Peyer's patch (tissue), 4 donors: ENCODE results near the gene OR1F1. TPM values are rescaled to one million over a fixed set of nuclear protein-coding genes. Genes with fewer than 3 reads are reported as not detected.
"Not testable (repeated sequence)": the region's sequence is repeated elsewhere in the genome, so short reads cannot be mapped to it uniquely, and the experiment has no call there.

ENCODE experiments used
- DNase-seq, 3 donors: peaks; one replicate each; pipeline ENCODE4 v3.0.0-alpha.2; 2017 to 2019
- H3K27ac ChIP-seq, 4 donors: fragments of 200-600 bp; sonication (generic); one replicate each; pipeline ENCODE4 v1.5.1; 2016 to 2019
- H3K27me3 ChIP-seq, 2 donors: fragments of 200-600 bp; sonication (generic); one replicate each; pipeline ENCODE4 v1.5.1; 2019
- H3K36me3 ChIP-seq, 3 donors: fragments of 200-600 bp; sonication (generic); one replicate each; pipeline ENCODE4 v1.5.1; 2016 to 2019
- H3K4me1 ChIP-seq, 4 donors: fragments of 200-600 bp; sonication (generic); one replicate each; pipeline ENCODE4 v1.5.1; 2016 to 2019
- H3K4me3 ChIP-seq, 4 donors: fragments of 200-600 bp; sonication (generic); 1 replicate in 3 of 4; 2 replicates in 1 of 4; pipeline ENCODE4 v1.5.1; 2016 to 2019; ENCODE audit warnings: mild to moderate bottlenecking in 1 of 4
- H3K9me3 ChIP-seq, 4 donors: fragments of 200-600 bp; sonication (generic); one replicate each; pipeline ENCODE4 v1.5.1; 2016 to 2019; ENCODE audit warnings: mild to moderate bottlenecking in 1 of 4
- CTCF ChIP-seq, 6 experiments: fragments of 450-650 bp in 4 of 6; fragments of 200-600 bp in 2 of 6; sonication (generic) in 1 of 6; IDR thresholded peaks; one replicate each; pipeline ENCODE4 v1.5.1; 2017 to 2019; ENCODE audit warnings: antibody characterized with exemption in 6 of 6, mild to moderate bottlenecking in 3 of 6, moderate library complexity in 1 of 6
- POLR2A ChIP-seq, 2 donors: fragments of 450-650 bp; IDR thresholded peaks; one replicate each; pipeline ENCODE4 v1.5.1; 2017; ENCODE audit warnings: antibody characterized with exemption in 2 of 2, mild to moderate bottlenecking in 2 of 2, moderate library complexity in 2 of 2
- total RNA-seq, 4 donors: library from RNA; depleted of rRNA; stranded (reverse); fragments of >200 nt; gene quantifications; one replicate each; pipeline ENCODE4 v1.1.0, GENCODE V29; 2016

Gene OR1F1
- total RNA-seq, 4 donors from 2014 or later: not detected

DNA sequence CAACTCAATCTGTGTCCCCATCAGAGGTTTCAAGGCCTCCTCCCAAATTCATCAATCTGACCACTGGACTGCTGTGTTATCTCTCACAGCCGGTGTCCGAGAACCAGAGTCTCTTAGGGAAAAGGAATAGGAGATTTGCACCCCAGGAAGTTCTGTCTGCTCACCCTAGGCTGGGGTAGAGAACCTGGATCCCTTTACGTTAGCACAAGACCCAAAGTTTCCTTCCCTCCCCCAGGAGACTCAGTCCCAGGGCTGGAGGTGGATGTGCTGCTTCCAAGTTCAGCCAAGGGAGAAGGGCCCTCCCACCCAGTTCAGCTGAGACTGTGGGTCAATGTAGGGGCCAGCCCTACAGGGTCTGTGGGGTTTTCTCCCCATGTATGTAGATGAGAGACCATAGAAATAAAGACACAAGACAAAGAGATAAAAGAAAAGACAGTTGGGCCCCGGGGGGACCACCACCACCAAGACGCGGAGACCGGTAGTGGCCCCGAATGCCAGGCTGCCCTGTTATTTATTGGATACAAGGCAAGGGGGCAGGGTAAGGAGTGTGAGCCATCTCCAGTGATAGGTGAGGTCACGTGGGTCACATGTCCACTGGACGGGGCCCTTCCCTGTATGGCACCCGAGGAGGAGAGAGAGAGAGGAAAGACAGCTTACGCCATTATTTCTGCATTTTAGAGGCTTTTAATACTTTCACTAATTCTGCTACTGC lies 22.7 kb upstream of the OR1F1 start:
- Histone ChIP-seq H3K27me3 (peaks cover 0 to 6% of the 10 kb centered on the region in 2 donors), H3K9me3 (no peaks in the 10 kb centered on the region), H3K4me1 (peaks cover 0 to 1% (median under 1%) of the 10 kb centered on the region in 4 donors), H3K4me3 (peak overlapping the region in 3 of 4 donors; percentile 35 to 38 (median 36)), H3K27ac (no peak overlapping the region), H3K36me3 (no peaks in the 10 kb centered on the region)
- TF ChIP-seq POLR2A (IDR thresholded peaks at IDR 0.05) (no peak), CTCF (IDR thresholded peaks at IDR 0.05) (no peak)
- DNase-seq: no peak

DNA sequence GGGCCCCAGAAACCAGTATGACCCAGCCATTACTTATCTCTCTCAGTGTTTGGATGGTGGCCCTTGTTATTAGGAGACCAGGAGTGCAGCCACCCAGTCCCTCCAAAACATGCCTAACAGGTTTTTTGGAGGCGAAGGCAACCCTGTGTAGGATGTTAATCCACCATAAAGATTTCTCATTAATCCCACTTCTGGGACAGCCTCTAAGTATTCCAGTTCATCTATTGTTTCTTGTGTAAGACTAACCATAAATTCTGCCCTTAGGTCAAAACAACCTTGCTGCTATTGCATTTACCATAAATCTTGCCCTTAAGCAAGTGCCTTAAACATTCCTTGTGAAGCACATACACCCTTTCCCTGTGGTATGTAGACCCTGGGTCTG lies 21.5 kb upstream of the OR1F1 start:
- H3K4me3 ChIP-seq: no peak overlapping the region
- DNase-seq: no peak
- peaks cover 4 to 18% of the 10 kb centered on the region in 2 donors for H3K27me3 ChIP-seq
- no peaks in the 10 kb centered on the region for H3K36me3 ChIP-seq
- H3K9me3 ChIP-seq: no peaks in the 10 kb centered on the region
- H3K4me1 ChIP-seq: peaks cover 0 to 13% (median 8%) of the 10 kb centered on the region in 4 donors
- H3K27ac ChIP-seq: no peak overlapping the region
- TF ChIP-seq CTCF (IDR thresholded peaks at IDR 0.05): no peak
- no peak for TF ChIP-seq POLR2A (IDR thresholded peaks at IDR 0.05)

- not testable (repeated sequence) for DNase-seq, H3K36me3 ChIP-seq, H3K4me3 ChIP-seq, H3K27ac ChIP-seq, H3K9me3 ChIP-seq
- peaks cover 7 to 39% of the 10 kb centered on the region in 2 donors for H3K27me3 ChIP-seq
- H3K4me1 ChIP-seq: peaks cover 0 to 23% (median 13%) of the 10 kb centered on the region in 4 donors
Measured at GRCh38 chr16:3168729-3169128, 19.3 kb upstream of the OR1F1 start.

DNA sequence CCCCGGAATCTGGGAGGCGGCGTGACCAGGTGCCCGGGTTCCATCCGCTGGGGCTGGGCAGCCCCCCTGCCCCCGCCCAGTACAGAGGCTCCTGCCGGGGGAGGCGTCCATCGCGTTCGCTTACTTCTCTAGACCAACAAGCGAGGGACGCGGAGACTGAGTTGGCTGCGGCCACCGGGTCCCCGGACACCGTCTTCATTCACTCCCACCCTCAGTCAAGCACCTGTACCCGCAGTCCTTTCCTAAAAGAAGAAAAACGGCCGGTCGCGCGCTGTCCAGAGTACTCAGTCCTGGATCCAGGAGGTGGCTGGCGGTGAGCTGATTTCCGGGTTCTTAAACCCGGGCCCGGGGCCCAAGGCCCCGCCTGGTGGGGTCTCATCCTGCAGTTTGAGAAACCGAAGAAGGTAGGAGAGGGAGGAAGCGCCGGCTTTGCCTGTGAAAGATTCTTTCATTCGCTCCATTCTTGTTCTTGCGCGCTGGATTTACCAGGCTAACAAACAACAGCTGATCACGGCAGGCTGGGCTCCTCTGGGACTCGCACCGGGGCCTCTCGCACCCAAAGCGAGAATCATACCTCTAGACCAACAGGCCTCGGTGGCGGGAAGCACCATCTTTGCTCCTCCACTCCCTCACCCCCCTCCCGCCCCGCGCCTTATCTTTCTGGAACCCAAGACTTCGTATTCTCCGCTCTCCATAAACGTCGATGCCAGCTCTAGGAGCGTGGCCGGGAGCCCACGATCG lies 17.4 kb upstream of the OR1F1 start:
- Histone ChIP-seq H3K27ac (no peak overlapping the region), H3K4me3 (peak overlapping the region in 2 of 4 donors; percentile 21 to 24), H3K27me3 (peaks cover 7 to 56% of the 10 kb centered on the region in 2 donors), H3K9me3 (peaks cover 0 to 7% (median 0%) of the 10 kb centered on the region in 4 donors), H3K36me3 (no peaks in the 10 kb centered on the region), H3K4me1 (peaks cover 0 to 27% (median 13%) of the 10 kb centered on the region in 4 donors)
- DNase-seq: no peak
- TF ChIP-seq POLR2A (IDR thresholded peaks at IDR 0.05) (no peak), CTCF (IDR thresholded peaks at IDR 0.05) (no peak)

DNA sequence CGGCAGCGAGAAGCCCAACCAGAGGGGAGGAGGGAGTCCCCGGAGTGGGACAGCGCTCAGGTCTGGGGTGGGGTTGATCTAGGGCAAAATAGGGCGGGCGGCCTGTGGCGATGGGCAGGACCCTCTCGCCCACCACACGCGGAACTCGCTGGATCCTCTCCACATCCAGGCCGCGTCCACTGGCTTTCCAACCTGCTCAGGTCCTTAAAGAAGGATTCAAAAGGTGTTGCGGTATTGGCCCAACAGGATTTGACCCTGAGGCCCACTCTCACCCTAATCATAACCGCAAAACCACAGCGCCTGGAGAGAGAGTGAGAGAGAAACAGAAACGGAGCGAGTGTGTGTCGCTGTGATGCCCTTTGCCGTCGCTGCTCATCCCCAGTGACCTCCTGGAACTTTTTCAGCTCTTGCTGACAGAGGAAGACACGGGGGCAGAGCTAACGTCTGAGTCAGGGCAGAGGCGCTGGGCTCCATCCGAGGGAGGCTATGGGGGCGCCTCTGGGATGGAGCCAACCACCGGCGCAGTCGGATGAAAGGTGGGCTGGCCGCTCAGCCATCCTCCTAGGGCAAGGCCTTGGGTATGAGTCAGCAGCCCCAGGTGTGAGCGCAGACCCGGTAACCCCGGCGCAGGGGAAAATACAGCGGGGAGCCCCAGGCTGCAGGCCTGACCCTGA lies 16.7 kb upstream of the OR1F1 start:
- Histone ChIP-seq H3K4me3 (peak overlapping the region in 2 of 4 donors; percentile 21 to 24), H3K36me3 (no peaks in the 10 kb centered on the region), H3K9me3 (peaks cover 0 to 7% (median 0%) of the 10 kb centered on the region in 4 donors), H3K27ac (no peak overlapping the region), H3K4me1 (peaks cover 0 to 27% (median 13%) of the 10 kb centered on the region in 4 donors), H3K27me3 (peaks cover 7 to 62% of the 10 kb centered on the region in 2 donors)
- no peak for DNase-seq
- TF ChIP-seq CTCF (IDR thresholded peaks at IDR 0.05) (no peak), POLR2A (IDR thresholded peaks at IDR 0.05) (no peak)
